Ovary (tissue), 9 donors: ENCODE results near the gene VASP. TPM values are rescaled to one million over a fixed set of nuclear protein-coding genes. Genes with fewer than 3 reads are reported as not detected.

ENCODE experiments used
- DNase-seq, 5 donors: peaks; one replicate each; pipeline ENCODE4 v3.0.0-alpha.2; 2019 to 2020
- H3K27ac ChIP-seq, 2 donors: fragments of 200-600 bp; one replicate each; pipeline versions ENCODE4 v1.5.1 to v1.8.0; 2019 to 2022
- H3K27me3 ChIP-seq: fragments of 200-600 bp; one replicate; pipeline ENCODE4 v1.8.0; 2022
- H3K36me3 ChIP-seq: fragments of 200-600 bp; sonication (generic); one replicate; pipeline ENCODE4 v1.5.1; 2019
- H3K4me1 ChIP-seq: one replicate; pipeline ENCODE4 v1.8.1; 2013; ENCODE audit warnings: mild to moderate bottlenecking, moderate library complexity; ENCODE audit not compliant: insufficient read depth
- H3K4me3 ChIP-seq: fragments of 200-600 bp; sonication (generic); one replicate; pipeline ENCODE4 v1.5.1; 2017
- H3K9me3 ChIP-seq, 2 donors: fragments of 200-600 bp in 1 of 2; sonication (generic) in 1 of 2; one replicate each; pipeline versions ENCODE4 v1.5.1 to v1.8.1; 2013 to 2019; ENCODE audit warnings: mild to moderate bottlenecking in 1 of 2, moderate library complexity in 1 of 2
- CTCF ChIP-seq, 3 donors: fragments of 450-650 bp in 2 of 3; fragments of 200-600 bp in 1 of 3; IDR thresholded peaks; one replicate each; pipeline versions ENCODE4 v1.5.1 to v1.8.0; 2016 to 2022; ENCODE audit warnings: antibody characterized with exemption in 3 of 3, mild to moderate bottlenecking in 1 of 3
- EP300 ChIP-seq: sonication (generic); formaldehyde crosslinking; IDR thresholded peaks from one replicate; pipeline ENCODE4 v1.6.1; 2017; ENCODE audit warnings: antibody characterized with exemption
- POLR2A ChIP-seq: fragments of 450-650 bp; IDR thresholded peaks from one replicate; pipeline ENCODE4 v1.6.1; 2017; ENCODE audit warnings: antibody characterized with exemption, mild to moderate bottlenecking, moderate library complexity
- WGBS, 3 donors: extraction: QIAGEN DNeasy Blood & Tissue Kit in 1 of 3; methylation state at CpG; one replicate each; pipeline versions ENCODE4 v1.1.5 to v1.1.7; 2013 to 2017; 5-methylcytosine and 5-hydroxymethylcytosine counted together
- intact Hi-C, 4 donors: fragments of 100-400 bp; cut with DNase I; formaldehyde crosslinking; loops; one replicate each; pipeline versions ENCODE4 v1.11.0 to v1.15.1; 2022 to 2023
- polyA plus RNA-seq, 2 donors: library from polyadenylated mRNA; stranded (reverse); fragments of 200-250 nt in 1 of 2; fragments of 350-450 nt in 1 of 2; fragmentation: Illumina TruSeq in 1 of 2; extraction: RNeasy Lipid Tissue Mini Kit (QIAGEN cat#74804) in 1 of 2; gene quantifications; one replicate each; pipeline ENCODE4 v1.2.3, GENCODE V29; 2013 to 2014
- total RNA-seq, 7 donors: library from RNA; depleted of rRNA in 2 of 7; stranded (reverse); fragments of >200 nt in 2 of 7; fragmentation: NEBNext Ultra II Directional in 3 of 7; extraction: Animal tissue kit (Norgen Biotek cat#: 25700) in 3 of 7; gene quantifications; one replicate each; pipeline versions ENCODE4 v1.1.0 to v1.2.4, GENCODE V29; 2016 to 2023
- donor health status: DM: no; HTN: no; CAD: no; lungs with moderate emphysema.
- donor health status: DM: no; HTN: no; CAD: no.
- donor health status: Bipolar disorder and iron deficiency.
- donor health status: DM: yes; HTN: yes; CAD: no.
- donor health status: DM: no; HTN: no; CAD: no.
- donor health status: DM: yes; HTN: yes; CAD: no.

Gene VASP
- total and polyA plus RNA-seq, 9 donors: 15.7 to 83.2 (median 49.0) TPM

- peak; percentile 92 to 96 (median 94) for DNase-seq
- peaks cover 9% of the 10 kb centered on the region for H3K4me1 ChIP-seq
- peak overlapping the region; percentile 94 for H3K4me3 ChIP-seq
- no peaks in the 10 kb centered on the region for H3K36me3 ChIP-seq
- WGBS, 3 donors: 1% methylated on average over 19 to 47 of the region's 47 CpGs
- H3K9me3 ChIP-seq: no peaks in the 10 kb centered on the region
- TF ChIP-seq CTCF (IDR thresholded peaks at IDR 0.05) (peak in 2 of 3 donors; percentile 43 to 53), POLR2A (peak; percentile 72), EP300 (no peak)
- no peaks in the 10 kb centered on the region for H3K27me3 ChIP-seq
- H3K27ac ChIP-seq: peak overlapping the region; percentile 50 to 67
- intact Hi-C loops: loop anchor here in 1 of 4 donors (5.0 kb wide), 1 partner anchor 276 kb away; the partner anchor contains the start of gene DMPK
Measured at GRCh38 chr19:45506246-45506988, 862 bp upstream of the VASP start.

- Histone ChIP-seq H3K4me1 (peaks cover 9% of the 10 kb centered on the region), H3K36me3 (no peaks in the 10 kb centered on the region), H3K9me3 (no peaks in the 10 kb centered on the region), H3K4me3 (peak overlapping the region; percentile 94), H3K27me3 (no peaks in the 10 kb centered on the region), H3K27ac (peak overlapping the region; percentile 50 to 67)
- no peak for TF ChIP-seq POLR2A
- TF ChIP-seq CTCF (IDR thresholded peaks at IDR 0.05): no peak
- no peak for TF ChIP-seq EP300
- peak; percentile 46 to 69 (median 61) for DNase-seq
- intact Hi-C loops: loop anchor here in 1 of 4 donors (5.0 kb wide), 1 partner anchor 274 kb away; the partner anchor contains the start of gene DMPK
- WGBS, 3 donors: 0 to 1% (median 0%) methylated on average over 22 of the region's 22 CpGs
Measured at GRCh38 chr19:45507872-45508416, 665 bp downstream of the VASP start.

- H3K4me3 ChIP-seq: peak overlapping the region; percentile 94
- no peaks in the 10 kb centered on the region for H3K36me3 ChIP-seq
- H3K4me1 ChIP-seq: peaks cover 9% of the 10 kb centered on the region
- 0 to 1% (median 1%) methylated on average over 14 to 26 of the region's 26 CpGs for WGBS, 3 donors
- intact Hi-C loops: loop anchor here in 1 of 4 donors (5.0 kb wide), 1 partner anchor 274 kb away; the partner anchor contains the start of gene DMPK
- no peaks in the 10 kb centered on the region for H3K27me3 ChIP-seq
- TF ChIP-seq EP300: no peak
- TF ChIP-seq POLR2A: no peak
- TF ChIP-seq CTCF (IDR thresholded peaks at IDR 0.05): no peak
- H3K9me3 ChIP-seq: no peaks in the 10 kb centered on the region
- H3K27ac ChIP-seq: peak overlapping the region; percentile 23 to 67
- peak; percentile 60 to 75 (median 65) for DNase-seq
Measured at GRCh38 chr19:45508417-45508860, 1.2 kb downstream of the VASP start.

GRCh38 chr19:45508861-45509691 is 1.8 kb downstream of the VASP start:
- Histone ChIP-seq H3K27ac (peak overlapping the region; percentile 23 to 67), H3K4me3 (peak overlapping the region; percentile 94), H3K36me3 (no peaks in the 10 kb centered on the region), H3K4me1 (peaks cover 9% of the 10 kb centered on the region), H3K9me3 (no peaks in the 10 kb centered on the region), H3K27me3 (no peaks in the 10 kb centered on the region)
- intact Hi-C loops: loop anchor here in 1 of 4 donors (5.0 kb wide), 1 partner anchor 273 kb away; the partner anchor contains the start of gene DMPK
- DNase-seq: peak; percentile 66 to 80 (median 72)
- no peak for TF ChIP-seq EP300
- TF ChIP-seq POLR2A: no peak
- TF ChIP-seq CTCF (IDR thresholded peaks at IDR 0.05): peak in 1 of 3 donors; percentile 15
- 1 to 3% (median 3%) methylated on average over 28 of the region's 28 CpGs for WGBS, 3 donors
